Cardiac muscle cell (in vitro differentiated cells and primary cell): ENCODE data around the gene PHF20. TPM values are rescaled to one million over a fixed set of nuclear protein-coding genes. Genes with fewer than 3 reads are reported as not detected.

Experiments used
- DNase-seq, 2 donors: peaks; one replicate each; pipeline versions ENCODE4 v3.0.0 to v3.0.0-alpha.2; 2010 to 2017; ENCODE audit warnings: low read depth in 1 of 2, low spot score in 1 of 2
- H3K27ac ChIP-seq: fragments of 200-600 bp; sonication (generic); 2 replicates; pipeline ENCODE4 v1.5.1; 2016
- H3K27me3 ChIP-seq: fragments of 200-600 bp; sonication (generic); 2 replicates; pipeline ENCODE4 v1.6.0; 2016; ENCODE audit warnings: control low read depth
- H3K36me3 ChIP-seq: fragments of 200-600 bp; sonication (generic); 2 replicates; pipeline ENCODE4 v1.5.1; 2016; ENCODE audit warnings: control low read depth
- H3K4me1 ChIP-seq: fragments of 200-600 bp; sonication (generic); 2 replicates; pipeline ENCODE4 v1.8.1; 2017; ENCODE audit warnings: low read depth, mild to moderate bottlenecking, mixed run types
- H3K4me3 ChIP-seq: fragments of 200-600 bp; sonication (generic); 2 replicates; pipeline ENCODE4 v1.5.1; 2016; ENCODE audit warnings: mild to moderate bottlenecking
- H3K9me3 ChIP-seq: fragments of 200-600 bp; sonication (generic); 2 replicates; pipeline ENCODE4 v1.5.1; 2017; ENCODE audit warnings: low read depth, mild to moderate bottlenecking, control low read depth
- CTCF ChIP-seq: IDR thresholded peaks from 2 replicates; pipeline ENCODE4 v1.5.1; 2012; ENCODE audit warnings: low read depth, mild to moderate bottlenecking, low read length
- polyA plus RNA-seq: library from polyadenylated mRNA; unstranded; fragments of >200 nt; fragmentation: Nextera tagmentation; extraction: Ambion mirVana; gene quantifications from 2 replicates; pipeline ENCODE4 v1.2.1, GENCODE V29; 2016
- total RNA-seq: library from RNA; depleted of rRNA; stranded (reverse); fragments of >200 nt; gene quantifications from 2 replicates; pipeline ENCODE4 v1.2.3, GENCODE V29; 2016

PHF20 gene
- total and polyA plus RNA-seq, 2 experiments from 2014 or later = 42.0 to 49.6 TPM

GRCh38 chr20:35908007-35908406, 136.2 kb downstream of the PHF20 start:
- no peak overlapping the region for H3K4me3 ChIP-seq
- no peaks in the 10 kb centered on the region for H3K27me3 ChIP-seq
- no peaks in the 10 kb centered on the region for H3K9me3 ChIP-seq
- no peak for DNase-seq
- peaks cover 2% of the 10 kb centered on the region for H3K4me1 ChIP-seq
- no peaks in the 10 kb centered on the region for H3K36me3 ChIP-seq
- H3K27ac ChIP-seq = peak overlapping the region; percentile 31
- TF ChIP-seq CTCF = no peak

- TF ChIP-seq CTCF = no peak
- H3K27ac ChIP-seq = no peak overlapping the region
- no peaks in the 10 kb centered on the region for H3K9me3 ChIP-seq
- no peak overlapping the region for H3K4me3 ChIP-seq
- DNase-seq = no peak
- H3K27me3 ChIP-seq = no peaks in the 10 kb centered on the region
- H3K36me3 ChIP-seq = peaks cover 8% of the 10 kb centered on the region
- peaks cover 4% of the 10 kb centered on the region for H3K4me1 ChIP-seq
Measured at GRCh38 chr20:35909176-35909575, 137.4 kb downstream of the PHF20 start.

- Histone ChIP-seq H3K4me1 (peaks cover 4% of the 10 kb centered on the region), H3K4me3 (no peak overlapping the region), H3K27me3 (no peaks in the 10 kb centered on the region), H3K36me3 (peaks cover 13% of the 10 kb centered on the region), H3K9me3 (no peaks in the 10 kb centered on the region), H3K27ac (no peak overlapping the region)
- no peak for DNase-seq
- TF ChIP-seq CTCF = no peak
Measured at GRCh38 chr20:35909796-35910195, 138.0 kb downstream of the PHF20 start.

GRCh38 chr20:35910254-35910653, 138.4 kb downstream of the PHF20 start:
- no peaks in the 10 kb centered on the region for H3K9me3 ChIP-seq
- DNase-seq = no peak
- H3K4me1 ChIP-seq = peaks cover 4% of the 10 kb centered on the region
- peaks cover 13% of the 10 kb centered on the region for H3K36me3 ChIP-seq
- TF ChIP-seq CTCF = no peak
- no peak overlapping the region for H3K4me3 ChIP-seq
- no peaks in the 10 kb centered on the region for H3K27me3 ChIP-seq
- no peak overlapping the region for H3K27ac ChIP-seq

- no peak overlapping the region for H3K4me3 ChIP-seq
- H3K27ac ChIP-seq = no peak overlapping the region
- H3K36me3 ChIP-seq = peaks cover 33% of the 10 kb centered on the region
- H3K9me3 ChIP-seq = no peaks in the 10 kb centered on the region
- peak in 1 of 2 donors; percentile 23 for DNase-seq
- H3K4me1 ChIP-seq = peaks cover 4% of the 10 kb centered on the region
- TF ChIP-seq CTCF = no peak
- no peaks in the 10 kb centered on the region for H3K27me3 ChIP-seq
Measured at GRCh38 chr20:35912881-35913280, 141.1 kb downstream of the PHF20 start.

GRCh38 chr20:35917077-35917476, 145.3 kb downstream of the PHF20 start:
- Histone ChIP-seq H3K4me1 (peaks cover 4% of the 10 kb centered on the region), H3K36me3 (peaks cover 42% of the 10 kb centered on the region), H3K9me3 (no peaks in the 10 kb centered on the region), H3K27ac (no peak overlapping the region), H3K4me3 (no peak overlapping the region), H3K27me3 (no peaks in the 10 kb centered on the region)
- DNase-seq = no peak
- TF ChIP-seq CTCF = no peak
